ENCODE measurements around the gene MKRN3.

The MKRN3 gene

GRCh38 chr15:23565395-23566070 lies at the start of gene MKRN3:
Gene MKRN3 (plus strand): TSS chr15:23565674. CDS start chr15:23565783, 109 bp downstream.
- POLR2A ChIA-PET (ENCODE audit: low non-redundant PET): no interaction called here
- DNase-seq (ENCODE audit: low spot score): no peak
- no peak for TF ChIP-seq CTCF (conservative IDR thresholded peaks at IDR 0.05; ENCODE audit: low read depth)
- CTCF ChIA-PET: no interaction called here
- no peak within 1 kb of the TSS for H3K27ac ChIP-seq

GRCh38 chr15:23516866-23517265 lies 48.6 kb upstream of the MKRN3 start:
- DNase-seq (ENCODE audit: low spot score): no peak
- POLR2A ChIA-PET (ENCODE audit: low non-redundant PET): no interaction called here
- TF ChIP-seq CTCF (conservative IDR thresholded peaks at IDR 0.05; ENCODE audit: low read depth): no peak
- CTCF ChIA-PET: no interaction called here
- no peak overlapping the region for H3K27ac ChIP-seq

GRCh38 chr15:23518104-23518503 lies 47.4 kb upstream of the MKRN3 start:
- no peak for TF ChIP-seq CTCF (conservative IDR thresholded peaks at IDR 0.05; ENCODE audit: low read depth)
- ChIA-PET POLR2A (ENCODE audit: low non-redundant PET) (no interaction called here), CTCF (interaction anchor here (0.7 kb wide), 1 partner anchor 405 kb away, joined by 4 read pairs; no protein-coding TSS in a partner anchor)
- H3K27ac ChIP-seq: no peak overlapping the region
- DNase-seq (ENCODE audit: low spot score): no peak

GRCh38 chr15:23524816-23525215 lies 40.7 kb upstream of the MKRN3 start:
- ChIA-PET POLR2A (ENCODE audit: low non-redundant PET) (no interaction called here), CTCF (interaction anchor here (0.6 kb wide), 1 partner anchor 1422 kb away, joined by 3 read pairs; no protein-coding TSS in a partner anchor)
- TF ChIP-seq CTCF (conservative IDR thresholded peaks at IDR 0.05; ENCODE audit: low read depth): no peak
- no peak for DNase-seq (ENCODE audit: low spot score)
- no peak overlapping the region for H3K27ac ChIP-seq

GRCh38 chr15:23529891-23530290 lies 35.6 kb upstream of the MKRN3 start:
- DNase-seq (ENCODE audit: low spot score): no peak
- ChIA-PET POLR2A (ENCODE audit: low non-redundant PET) (no interaction called here), CTCF (interaction anchor here (0.6 kb wide), 1 partner anchor 1291 kb away, joined by 4 read pairs; no protein-coding TSS in a partner anchor)
- no peak for TF ChIP-seq CTCF (conservative IDR thresholded peaks at IDR 0.05; ENCODE audit: low read depth)
- H3K27ac ChIP-seq: no peak overlapping the region

- CTCF ChIA-PET: no interaction called here
- TF ChIP-seq CTCF (conservative IDR thresholded peaks at IDR 0.05; ENCODE audit: low read depth): no peak
- no peak for DNase-seq (ENCODE audit: low spot score)
- no peak overlapping the region for H3K27ac ChIP-seq
- POLR2A ChIA-PET (ENCODE audit: low non-redundant PET): no interaction called here
Measured at GRCh38 chr15:23532024-23532423, 33.5 kb upstream of the MKRN3 start.

All from RWPE1 (cell line).